Measurements from ENCODE around the gene SLC25A45.

GRCh38 chr11:65366340-65366773 lies 16.1 kb downstream of the SLC25A45 start:
- TF ChIP-seq CTCF (IDR thresholded peaks at IDR 0.05) = peak in 2 of 3 experiments; percentile 71 to 76
- TF ChIP-seq POLR2A (IDR thresholded peaks at IDR 0.05) = no peak
- TF ChIP-seq POLR2AphosphoS5 (IDR thresholded peaks at IDR 0.05; ENCODE audit: insufficient read depth in 1 of 2, low read depth in 1 of 2) = peak in 1 of 2 donors; percentile 71

All from vagina (tissue), 2 donors.